Stimulated activated CD8-positive, alpha-beta memory T cell treated with anti-CD3 and anti-CD28 coated beads, Interleukin-2, amount 100 ng/mL, for 48 hours (primary cell): ENCODE data around the gene TMEM181.
"Not testable (repeated sequence)": the region's sequence is repeated elsewhere in the genome, so short reads cannot be mapped to it uniquely, and the experiment has no call there.

Experiments used
- DNase-seq, 2 donors: peaks; one replicate each; pipeline ENCODE4 v3.0.0-alpha.2; 2020; ENCODE audit warnings: low read depth in 2 of 2

TMEM181 gene

GRCh38 chr6:158660333-158660754 lies 100.5 kb downstream of the TMEM181 start:
- no peak for DNase-seq

GRCh38 chr6:158661156-158661685 lies 101.3 kb downstream of the TMEM181 start:
- no peak for DNase-seq

GRCh38 chr6:158662607-158662953 lies 102.7 kb downstream of the TMEM181 start:
- no peak for DNase-seq

- no peak for DNase-seq
These were observed 103.2 kb downstream of the TMEM181 start for GRCh38 chr6:158662954-158663624.

GRCh38 chr6:158663625-158664165 lies 103.8 kb downstream of the TMEM181 start:
- DNase-seq: no peak

GRCh38 chr6:158665332-158665731 lies 105.4 kb downstream of the TMEM181 start:
- DNase-seq: no peak

- DNase-seq: no peak
These were observed 106.9 kb downstream of the TMEM181 start for GRCh38 chr6:158666628-158667359.

GRCh38 chr6:158667360-158667981 lies 107.6 kb downstream of the TMEM181 start:
- DNase-seq: no peak

GRCh38 chr6:158668707-158669103 lies 108.8 kb downstream of the TMEM181 start:
- no peak for DNase-seq

- no peak for DNase-seq
These were observed 109.5 kb downstream of the TMEM181 start for GRCh38 chr6:158669145-158670035.

- not testable (repeated sequence) for DNase-seq
These were observed 112.2 kb downstream of the TMEM181 start for GRCh38 chr6:158672119-158672518.

- no peak for DNase-seq
These were observed 112.8 kb downstream of the TMEM181 start for GRCh38 chr6:158672726-158673125.

GRCh38 chr6:158674342-158675131 lies 114.6 kb downstream of the TMEM181 start:
- no peak for DNase-seq

- not testable (repeated sequence) for DNase-seq
These were observed 117.2 kb downstream of the TMEM181 start for GRCh38 chr6:158677094-158677493.

- DNase-seq: no peak
These were observed 118.2 kb downstream of the TMEM181 start for GRCh38 chr6:158677906-158678578.

- DNase-seq: no peak
These were observed 120.1 kb downstream of the TMEM181 start for GRCh38 chr6:158680015-158680414.

GRCh38 chr6:158680481-158680880 lies 120.6 kb downstream of the TMEM181 start:
- DNase-seq: no peak

- no peak for DNase-seq
These were observed 124.4 kb downstream of the TMEM181 start for GRCh38 chr6:158684311-158684710.

- no peak for DNase-seq
These were observed 124.9 kb downstream of the TMEM181 start for GRCh38 chr6:158684745-158685324.
